ENCODE data around the gene KCNAB1. TPM values are rescaled to one million over a fixed set of nuclear protein-coding genes. Genes with fewer than 3 reads are reported as not detected.

The KCNAB1 gene
- total and polyA plus RNA-seq, 2 donors (not counting 1 experiment from before 2014, with no cell fraction given), result 0.03 to 0.33 TPM

GRCh38 chr3:156388497-156389448, 268.4 kb downstream of the KCNAB1 start:
- no peaks in the 10 kb centered on the region for H4K20me1 ChIP-seq (ENCODE audit: control insufficient read depth, extremely low read depth, insufficient read depth, low read length)
- no peak overlapping the region for H3K4me3 ChIP-seq (replicated peaks in 1 of 4; ENCODE audit: control extremely low read depth in 1 of 4, insufficient read depth in 1 of 4, low read depth in 3 of 4, low read length in 4 of 4)
- no peak overlapping the region for H3K4me2 ChIP-seq (ENCODE audit: extremely low read depth, insufficient read depth, low read length)
- no peaks in the 10 kb centered on the region for H3K27me3 ChIP-seq (ENCODE audit: control insufficient read depth, insufficient read depth, low read length)
- H2AFZ ChIP-seq (ENCODE audit: low read length), result no peak overlapping the region
- H3K4me1 ChIP-seq (ENCODE audit: control insufficient read depth, extremely low read depth, insufficient read depth, low read length), result peaks cover 9% of the 10 kb centered on the region
- H3K79me2 ChIP-seq (ENCODE audit: control insufficient read depth, insufficient read depth, low read length), result no peaks in the 10 kb centered on the region
- H3K9ac ChIP-seq (ENCODE audit: insufficient read depth, low read length), result no peak overlapping the region
- peak overlapping the region; percentile 60 for H3K27ac ChIP-seq (ENCODE audit: insufficient read depth, low read length)
- peak; percentile 78 to 99 for DNase-seq (ENCODE audit: low read depth in 2 of 2)
- no peak for TF ChIP-seq EZH2 (IDR thresholded peaks at IDR 0.05; ENCODE audit: low read length, missing control alignments)
- TF ChIP-seq, protein P1, sequence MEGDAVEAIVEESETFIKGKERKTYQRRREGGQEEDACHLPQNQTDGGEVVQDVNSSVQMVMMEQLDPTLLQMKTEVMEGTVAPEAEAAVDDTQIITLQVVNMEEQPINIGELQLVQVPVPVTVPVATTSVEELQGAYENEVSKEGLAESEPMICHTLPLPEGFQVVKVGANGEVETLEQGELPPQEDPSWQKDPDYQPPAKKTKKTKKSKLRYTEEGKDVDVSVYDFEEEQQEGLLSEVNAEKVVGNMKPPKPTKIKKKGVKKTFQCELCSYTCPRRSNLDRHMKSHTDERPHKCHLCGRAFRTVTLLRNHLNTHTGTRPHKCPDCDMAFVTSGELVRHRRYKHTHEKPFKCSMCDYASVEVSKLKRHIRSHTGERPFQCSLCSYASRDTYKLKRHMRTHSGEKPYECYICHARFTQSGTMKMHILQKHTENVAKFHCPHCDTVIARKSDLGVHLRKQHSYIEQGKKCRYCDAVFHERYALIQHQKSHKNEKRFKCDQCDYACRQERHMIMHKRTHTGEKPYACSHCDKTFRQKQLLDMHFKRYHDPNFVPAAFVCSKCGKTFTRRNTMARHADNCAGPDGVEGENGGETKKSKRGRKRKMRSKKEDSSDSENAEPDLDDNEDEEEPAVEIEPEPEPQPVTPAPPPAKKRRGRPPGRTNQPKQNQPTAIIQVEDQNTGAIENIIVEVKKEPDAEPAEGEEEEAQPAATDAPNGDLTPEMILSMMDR (conservative IDR thresholded peaks at IDR 0.05 in 1 of 2, IDR thresholded peaks at IDR 0.05 in 1 of 2; ENCODE audit: low read depth in 1 of 2, low read length in 2 of 2), result no peak
- no peaks in the 10 kb centered on the region for H3K36me3 ChIP-seq (ENCODE audit: control insufficient read depth, insufficient read depth, low read length)
- no peaks in the 10 kb centered on the region for H3K9me3 ChIP-seq (ENCODE audit: control insufficient read depth, insufficient read depth, low read depth, low read length)

GRCh38 chr3:156389449-156389950, 269.1 kb downstream of the KCNAB1 start:
- no peaks in the 10 kb centered on the region for H3K79me2 ChIP-seq (ENCODE audit: control insufficient read depth, insufficient read depth, low read length)
- peaks cover 9% of the 10 kb centered on the region for H3K4me1 ChIP-seq (ENCODE audit: control insufficient read depth, extremely low read depth, insufficient read depth, low read length)
- H3K4me2 ChIP-seq (ENCODE audit: extremely low read depth, insufficient read depth, low read length), result no peak overlapping the region
- no peak overlapping the region for H2AFZ ChIP-seq (ENCODE audit: low read length)
- no peaks in the 10 kb centered on the region for H3K27me3 ChIP-seq (ENCODE audit: control insufficient read depth, insufficient read depth, low read length)
- no peak overlapping the region for H3K9ac ChIP-seq (ENCODE audit: insufficient read depth, low read length)
- TF ChIP-seq EZH2 (IDR thresholded peaks at IDR 0.05; ENCODE audit: low read length, missing control alignments), result no peak
- TF ChIP-seq, protein P1 (conservative IDR thresholded peaks at IDR 0.05 in 1 of 2, IDR thresholded peaks at IDR 0.05 in 1 of 2; ENCODE audit: low read depth in 1 of 2, low read length in 2 of 2), result no peak
- H4K20me1 ChIP-seq (ENCODE audit: control insufficient read depth, extremely low read depth, insufficient read depth, low read length), result no peaks in the 10 kb centered on the region
- no peaks in the 10 kb centered on the region for H3K9me3 ChIP-seq (ENCODE audit: control insufficient read depth, insufficient read depth, low read depth, low read length)
- no peak for DNase-seq (ENCODE audit: low read depth in 2 of 2)
- no peaks in the 10 kb centered on the region for H3K36me3 ChIP-seq (ENCODE audit: control insufficient read depth, insufficient read depth, low read length)
- H3K4me3 ChIP-seq (replicated peaks in 1 of 4; ENCODE audit: control extremely low read depth in 1 of 4, insufficient read depth in 1 of 4, low read depth in 3 of 4, low read length in 4 of 4), result no peak overlapping the region
- peak overlapping the region; percentile 60 for H3K27ac ChIP-seq (ENCODE audit: insufficient read depth, low read length)

DNA sequence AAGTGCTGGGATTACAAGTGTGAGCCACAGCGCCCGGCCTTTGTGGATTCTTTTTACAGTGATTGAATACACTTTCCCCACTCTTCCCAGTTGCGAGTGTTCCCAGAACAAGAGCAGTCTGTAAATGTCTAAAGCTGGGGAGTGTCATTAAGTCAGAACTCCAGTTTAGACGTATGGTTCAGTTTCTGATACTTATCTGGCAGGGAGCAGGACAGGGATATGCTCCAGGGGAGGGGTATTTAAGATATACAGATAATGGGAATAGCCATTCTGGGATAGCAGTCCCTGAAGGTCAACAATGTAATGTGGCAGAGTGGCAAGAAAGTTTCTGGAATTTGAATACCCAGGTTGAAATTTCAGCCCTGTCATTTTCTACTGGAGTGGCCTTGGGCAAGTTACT, 270.5 kb downstream of the KCNAB1 start:
- TF ChIP-seq, protein P1 (conservative IDR thresholded peaks at IDR 0.05 in 1 of 2, IDR thresholded peaks at IDR 0.05 in 1 of 2; ENCODE audit: low read depth in 1 of 2, low read length in 2 of 2), result no peak
- no peak for TF ChIP-seq EZH2 (IDR thresholded peaks at IDR 0.05; ENCODE audit: low read length, missing control alignments)
- no peaks in the 10 kb centered on the region for H3K36me3 ChIP-seq (ENCODE audit: control insufficient read depth, insufficient read depth, low read length)
- peaks cover 9% of the 10 kb centered on the region for H3K4me1 ChIP-seq (ENCODE audit: control insufficient read depth, extremely low read depth, insufficient read depth, low read length)
- DNase-seq (ENCODE audit: low read depth in 2 of 2), result no peak
- H3K27ac ChIP-seq (ENCODE audit: insufficient read depth, low read length), result no peak overlapping the region
- no peaks in the 10 kb centered on the region for H3K9me3 ChIP-seq (ENCODE audit: control insufficient read depth, insufficient read depth, low read depth, low read length)
- no peak overlapping the region for H2AFZ ChIP-seq (ENCODE audit: low read length)
- H3K27me3 ChIP-seq (ENCODE audit: control insufficient read depth, insufficient read depth, low read length), result no peaks in the 10 kb centered on the region
- H3K79me2 ChIP-seq (ENCODE audit: control insufficient read depth, insufficient read depth, low read length), result no peaks in the 10 kb centered on the region
- no peak overlapping the region for H3K4me2 ChIP-seq (ENCODE audit: extremely low read depth, insufficient read depth, low read length)
- H3K9ac ChIP-seq (ENCODE audit: insufficient read depth, low read length), result no peak overlapping the region
- no peaks in the 10 kb centered on the region for H4K20me1 ChIP-seq (ENCODE audit: control insufficient read depth, extremely low read depth, insufficient read depth, low read length)
- no peak overlapping the region for H3K4me3 ChIP-seq (replicated peaks in 1 of 4; ENCODE audit: control extremely low read depth in 1 of 4, insufficient read depth in 1 of 4, low read depth in 3 of 4, low read length in 4 of 4)

Data from fibroblast of lung (primary cell).